HG03469 (cell line): ENCODE results near the gene FZR1.
"Not testable (repeated sequence)": the region's sequence is repeated elsewhere in the genome, so short reads cannot be mapped to it uniquely, and the experiment has no call there.

Source experiments
- ATAC-seq: cut with Tn5 transposase; IDR thresholded peaks from one replicate; pipeline ENCODE4 v1.9.1; 2021; ENCODE audit warnings: mild to moderate bottlenecking, moderate library complexity, moderate number of reproducible peaks; ENCODE audit not compliant: unreplicated experiment

Gene FZR1

GRCh38 chr19:3565139-3565538, 59.0 kb downstream of the FZR1 start:
- no peak for ATAC-seq

GRCh38 chr19:3570042-3570441, 63.9 kb downstream of the FZR1 start:
- ATAC-seq, result not testable (repeated sequence)

GRCh38 chr19:3570606-3571011, 64.5 kb downstream of the FZR1 start:
- ATAC-seq, result no peak

GRCh38 chr19:3572132-3572854, 66.2 kb downstream of the FZR1 start:
- peak; percentile 76 for ATAC-seq

GRCh38 chr19:3572855-3573161, 66.7 kb downstream of the FZR1 start, which contains the start of gene HMG20B:
HMG20B (plus strand) TSS chr19:3572944; CDS start chr19:3573310, 366 bp downstream.
- ATAC-seq, result no peak

GRCh38 chr19:3573162-3573857, 67.2 kb downstream of the FZR1 start:
- no peak for ATAC-seq

GRCh38 chr19:3573858-3574637, 67.9 kb downstream of the FZR1 start:
- ATAC-seq, result no peak

GRCh38 chr19:3575260-3575741, 69.2 kb downstream of the FZR1 start:
- ATAC-seq, result no peak

- ATAC-seq, result no peak
Measured at GRCh38 chr19:3575949-3576673, 70.0 kb downstream of the FZR1 start.

GRCh38 chr19:3576696-3577443, 70.8 kb downstream of the FZR1 start:
- ATAC-seq, result no peak

- no peak for ATAC-seq
Measured at GRCh38 chr19:3577723-3578344, 71.7 kb downstream of the FZR1 start.

- no peak for ATAC-seq
Measured at GRCh38 chr19:3578390-3578789, 72.3 kb downstream of the FZR1 start.

- ATAC-seq, result no peak
Measured at GRCh38 chr19:3580156-3580934, 74.2 kb downstream of the FZR1 start.

GRCh38 chr19:3581792-3582191, 75.7 kb downstream of the FZR1 start:
- ATAC-seq, result not testable (repeated sequence)

GRCh38 chr19:3584036-3584802, 78.1 kb downstream of the FZR1 start:
- not testable (repeated sequence) for ATAC-seq

GRCh38 chr19:3585301-3586126, 79.4 kb downstream of the FZR1 start, which contains the start of gene GIPC3:
GIPC3 (plus strand) TSS chr19:3585478; CDS start chr19:3585598, 120 bp downstream.
- no peak for ATAC-seq

- no peak for ATAC-seq
Measured at GRCh38 chr19:3586127-3586626, 80.1 kb downstream of the FZR1 start.
